GM13976 (cell line): ENCODE results near the gene DUSP16.

Source experiments
- DNase-seq: peaks from one replicate; pipeline ENCODE4 v3.0.0; 2012; ENCODE audit warnings: low spot score
- in situ Hi-C: fragments of 300-500 bp; cut with MboI; formaldehyde crosslinking; loops from one replicate; pipeline ENCODE4 v1.12.0; 2022; ENCODE audit warnings: low sequenced_read_pairs, mixed read lengths, inconsistent platforms; ENCODE audit not compliant: unreplicated experiment
- TF ChIP-seq, protein P1 (sequence below): IDR thresholded peaks from 2 replicates; pipeline ENCODE4 v1.5.1; 2012; ENCODE audit warnings: borderline replicate concordance, mild to moderate bottlenecking; ENCODE audit not compliant: insufficient read depth; ENCODE audit errors: extremely low read depth, missing control alignments, control extremely low read depth

DUSP16 gene

DNA sequence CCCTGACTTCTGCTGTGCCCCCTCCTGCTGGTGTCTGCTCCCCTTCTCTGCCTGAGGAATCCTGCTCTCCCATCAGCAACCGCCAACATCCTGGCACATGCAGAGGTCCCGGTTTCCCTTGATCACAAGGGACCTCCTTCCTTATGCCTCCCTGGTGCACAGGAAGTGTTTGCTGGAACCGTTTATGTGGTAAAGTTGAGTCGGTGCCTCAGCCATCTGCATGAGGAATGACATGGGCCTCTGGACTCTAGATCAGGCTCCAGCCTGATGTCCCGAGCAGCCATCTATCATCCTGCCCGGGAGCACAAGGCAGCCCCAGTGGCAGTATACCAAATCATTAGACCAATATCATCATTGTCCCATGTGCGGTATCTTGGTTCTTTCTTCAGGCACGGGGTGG, 115.4 kb downstream of the DUSP16 start:
- no peak for DNase-seq
- in situ Hi-C loops: no loop called here
- TF ChIP-seq, protein P1, sequence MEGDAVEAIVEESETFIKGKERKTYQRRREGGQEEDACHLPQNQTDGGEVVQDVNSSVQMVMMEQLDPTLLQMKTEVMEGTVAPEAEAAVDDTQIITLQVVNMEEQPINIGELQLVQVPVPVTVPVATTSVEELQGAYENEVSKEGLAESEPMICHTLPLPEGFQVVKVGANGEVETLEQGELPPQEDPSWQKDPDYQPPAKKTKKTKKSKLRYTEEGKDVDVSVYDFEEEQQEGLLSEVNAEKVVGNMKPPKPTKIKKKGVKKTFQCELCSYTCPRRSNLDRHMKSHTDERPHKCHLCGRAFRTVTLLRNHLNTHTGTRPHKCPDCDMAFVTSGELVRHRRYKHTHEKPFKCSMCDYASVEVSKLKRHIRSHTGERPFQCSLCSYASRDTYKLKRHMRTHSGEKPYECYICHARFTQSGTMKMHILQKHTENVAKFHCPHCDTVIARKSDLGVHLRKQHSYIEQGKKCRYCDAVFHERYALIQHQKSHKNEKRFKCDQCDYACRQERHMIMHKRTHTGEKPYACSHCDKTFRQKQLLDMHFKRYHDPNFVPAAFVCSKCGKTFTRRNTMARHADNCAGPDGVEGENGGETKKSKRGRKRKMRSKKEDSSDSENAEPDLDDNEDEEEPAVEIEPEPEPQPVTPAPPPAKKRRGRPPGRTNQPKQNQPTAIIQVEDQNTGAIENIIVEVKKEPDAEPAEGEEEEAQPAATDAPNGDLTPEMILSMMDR: no peak

DNA sequence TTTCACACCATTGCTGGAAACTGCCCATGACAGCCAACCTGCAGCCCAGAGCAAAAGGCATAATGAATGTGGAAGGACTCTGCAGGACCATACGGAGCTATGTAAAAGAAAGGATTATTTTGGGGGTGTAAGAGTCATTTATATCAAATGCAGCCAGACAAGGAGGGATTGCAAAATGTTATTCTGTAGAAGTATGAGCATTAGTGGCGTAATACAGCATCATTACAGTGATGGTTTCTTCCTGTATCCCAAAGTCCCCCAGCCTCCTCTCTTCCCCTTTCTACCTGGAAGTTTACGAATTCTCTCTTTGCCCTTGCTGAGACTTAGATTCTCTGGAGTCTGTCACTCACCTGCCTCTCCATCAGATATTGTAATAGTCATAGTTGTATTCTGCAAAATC, 115.9 kb downstream of the DUSP16 start:
- TF ChIP-seq, protein P1: no peak
- DNase-seq: no peak
- in situ Hi-C loops: no loop called here

DNA sequence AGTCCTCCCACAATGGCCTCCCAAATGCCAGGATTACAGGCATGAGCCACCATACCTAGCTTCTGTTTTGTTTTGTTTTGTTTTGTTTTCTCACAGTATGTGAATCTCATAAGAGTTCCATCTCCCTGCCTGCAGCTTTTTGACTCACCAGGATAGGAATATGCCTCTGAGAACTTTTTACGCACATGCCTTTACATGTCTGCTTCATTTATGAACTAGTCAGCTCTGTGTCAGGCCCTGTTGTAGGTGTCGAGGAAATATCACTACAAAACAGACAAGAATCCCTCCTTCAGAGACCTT, 116.8 kb downstream of the DUSP16 start:
- TF ChIP-seq, protein P1: no peak
- in situ Hi-C loops: no loop called here
- DNase-seq: no peak

DNA sequence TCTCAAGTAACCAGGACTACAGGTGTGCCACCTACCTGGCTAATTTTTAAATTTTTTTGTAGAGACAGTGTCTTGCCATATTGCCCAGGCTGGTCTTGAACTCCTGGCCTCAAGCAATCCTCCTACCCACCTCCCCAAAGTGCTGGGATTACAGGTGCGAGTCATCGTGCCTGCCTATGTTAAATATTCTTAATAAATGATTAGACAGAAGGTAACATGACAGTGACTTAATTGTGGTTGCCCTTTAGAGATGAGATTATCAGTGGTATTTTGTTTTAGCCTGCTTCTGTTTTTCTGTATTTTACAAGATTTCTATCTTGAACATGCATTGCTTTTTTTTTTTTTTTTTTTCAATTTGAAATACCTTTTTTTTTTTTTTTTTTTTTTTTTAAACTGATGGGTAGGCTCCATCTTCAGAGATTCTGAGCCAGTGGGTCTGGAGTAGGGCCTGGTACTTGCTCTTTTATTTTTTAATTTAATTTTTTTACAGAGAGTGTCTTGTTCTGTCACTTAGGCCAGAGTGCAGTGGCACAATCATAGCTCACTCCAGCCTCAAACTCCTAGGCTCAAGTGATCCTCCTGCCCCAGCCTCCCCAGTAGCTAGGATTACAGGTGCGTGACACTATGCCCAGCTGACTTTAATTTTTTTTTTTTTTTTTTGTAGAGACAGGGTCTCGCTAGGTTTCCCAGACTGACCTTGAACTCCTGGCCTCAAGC, 117.3 kb downstream of the DUSP16 start:
- no peak for DNase-seq
- TF ChIP-seq, protein P1: no peak
- in situ Hi-C loops: no loop called here

DNA sequence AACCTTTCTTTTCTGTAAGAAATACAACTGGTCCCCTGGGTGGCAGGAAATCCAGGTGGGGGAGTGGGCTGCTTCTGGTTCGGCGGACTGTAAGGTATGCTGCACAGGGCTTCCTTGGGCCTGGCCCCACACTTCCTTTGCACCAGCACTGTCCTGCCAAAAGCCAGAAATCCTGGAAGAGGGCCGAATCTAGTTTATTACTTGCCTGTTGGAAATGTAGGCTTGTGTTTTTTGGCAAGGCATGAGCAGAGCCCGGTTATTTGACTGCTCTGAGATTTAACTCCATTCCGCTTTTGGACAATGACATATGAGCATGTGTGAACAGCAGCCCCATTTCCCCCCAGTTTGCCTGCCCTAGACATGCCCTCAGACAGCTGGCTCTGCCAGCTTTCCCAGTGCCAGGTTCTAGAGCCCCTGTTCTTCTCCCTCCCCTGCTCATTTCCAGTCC, 119.2 kb downstream of the DUSP16 start:
- DNase-seq: no peak
- in situ Hi-C loops: no loop called here
- TF ChIP-seq, protein P1: no peak

DNA sequence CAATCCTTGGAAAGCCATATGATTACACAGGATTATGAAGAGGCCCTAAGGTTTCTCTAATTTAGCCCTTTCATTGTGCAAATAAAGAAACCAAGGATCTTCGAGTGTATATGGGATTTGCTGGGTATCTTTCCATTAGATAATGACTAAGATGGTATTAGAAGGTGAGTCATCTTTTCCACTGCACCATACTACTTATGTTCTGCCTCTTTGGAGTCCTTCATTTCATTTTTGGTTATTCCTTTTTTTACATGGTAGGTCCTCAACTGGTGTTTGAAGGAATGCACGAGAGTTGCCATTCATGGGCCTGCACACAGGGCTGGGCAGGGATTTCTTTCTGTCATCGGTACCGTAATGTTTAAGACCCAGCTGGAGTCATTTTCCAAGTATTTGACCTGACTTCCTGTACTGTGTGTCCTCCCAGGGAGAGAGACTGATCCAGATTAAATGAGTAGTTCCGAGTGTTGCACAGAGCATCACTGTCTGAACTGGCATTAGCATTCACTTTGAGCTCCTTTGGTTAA, 120.1 kb downstream of the DUSP16 start:
- in situ Hi-C loops: no loop called here
- no peak for DNase-seq
- TF ChIP-seq, protein P1: no peak

DNA sequence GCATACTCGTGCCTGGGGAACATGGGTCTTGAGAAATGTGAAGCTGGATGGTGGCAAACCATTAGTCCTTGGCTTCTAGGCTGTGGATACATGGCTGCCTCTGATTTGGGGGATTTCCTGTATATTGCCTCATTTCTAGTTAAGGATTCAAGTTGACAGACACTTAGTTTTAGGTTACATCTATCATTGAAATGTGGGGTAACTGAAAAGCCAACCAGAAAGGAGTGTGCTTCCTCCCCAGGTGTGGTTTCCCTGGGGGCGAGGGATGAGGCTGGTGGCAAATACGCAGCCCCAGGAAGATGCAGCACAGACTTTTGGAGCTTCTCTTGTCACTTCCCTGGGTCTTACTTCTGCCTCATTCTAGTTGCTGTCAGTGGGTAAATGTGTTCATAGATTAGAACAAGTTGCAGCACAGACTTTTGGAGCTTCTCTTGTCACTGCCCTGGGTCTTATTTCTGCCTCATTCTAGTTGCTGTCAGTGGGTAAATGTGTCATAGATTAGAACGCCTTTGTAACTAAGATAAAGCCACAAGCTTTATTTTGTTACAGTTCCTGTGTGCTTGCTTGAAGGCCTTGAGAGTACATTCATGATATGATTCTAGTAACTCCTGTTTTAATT, 120.7 kb downstream of the DUSP16 start:
- DNase-seq: no peak
- in situ Hi-C loops: no loop called here
- TF ChIP-seq, protein P1: no peak
